DMS 273 (cell line): ENCODE measurements around the gene UPB1.
"Not testable (repeated sequence)": the region's sequence is repeated elsewhere in the genome, so short reads cannot be mapped to it uniquely, and the experiment has no call there.

Experiments used
- DNase-seq: peaks from one replicate; lab custom pipeline; 2025; ENCODE audit not compliant: unreplicated experiment; lab: John Stamatoyannopoulos, UW

Gene UPB1

DNA sequence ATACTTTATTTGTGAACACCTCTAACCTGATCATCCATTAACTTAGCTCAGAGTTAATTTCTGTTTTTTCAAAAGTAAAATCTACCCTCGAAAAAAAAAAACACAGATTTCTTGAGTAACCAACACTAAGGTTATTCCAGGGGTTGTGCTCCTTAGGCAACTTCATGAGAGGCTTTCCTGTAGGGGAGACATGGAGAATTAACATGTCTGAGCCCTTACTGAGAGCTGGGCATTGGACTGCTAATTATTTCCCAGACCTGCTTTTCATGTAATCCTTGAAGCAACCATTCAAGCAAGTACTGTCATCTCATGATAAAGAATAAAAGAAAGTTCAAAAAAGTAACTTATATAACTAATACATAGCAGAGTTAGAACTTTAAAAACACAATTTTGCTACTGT, 13.5 kb upstream of the UPB1 start:
- no peak for DNase-seq

DNA sequence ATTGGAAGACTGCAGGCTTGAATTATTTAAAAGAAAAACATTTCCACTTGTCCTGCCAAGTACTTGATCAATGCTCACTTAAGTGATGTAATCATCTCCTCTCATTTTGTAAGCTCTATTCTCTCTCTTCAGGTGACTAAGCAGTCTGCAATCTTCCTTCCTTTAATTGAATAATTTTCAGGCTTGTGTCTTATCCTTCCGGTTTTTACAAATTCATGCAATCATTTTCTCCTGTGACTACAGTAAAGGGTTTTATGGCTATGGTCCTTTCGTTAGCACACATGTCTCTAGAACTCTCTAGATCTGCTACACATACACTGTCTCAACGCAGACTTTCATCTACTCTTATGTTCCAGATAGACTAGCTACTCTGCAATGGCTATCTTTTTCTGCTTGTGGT, 12.6 kb upstream of the UPB1 start:
- DNase-seq = no peak

DNA sequence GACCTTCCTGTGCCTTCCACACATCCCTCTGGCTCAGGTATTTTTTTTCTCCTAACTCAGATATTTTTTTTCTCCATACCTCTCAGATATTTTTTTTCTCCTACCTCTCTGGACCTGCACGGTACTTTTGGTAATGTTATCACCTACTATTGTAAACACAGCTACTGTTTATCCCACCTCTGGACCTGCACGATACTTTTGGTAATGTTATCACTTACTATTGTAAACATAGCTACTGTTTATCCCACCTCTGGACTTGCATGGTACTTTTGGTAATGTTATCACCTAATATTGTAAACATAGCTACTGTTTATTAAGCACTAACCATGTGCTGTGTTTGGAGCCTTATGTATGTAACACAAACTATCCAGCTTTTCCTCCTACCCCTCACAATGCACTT, 12.1 kb upstream of the UPB1 start:
- DNase-seq = no peak

DNA sequence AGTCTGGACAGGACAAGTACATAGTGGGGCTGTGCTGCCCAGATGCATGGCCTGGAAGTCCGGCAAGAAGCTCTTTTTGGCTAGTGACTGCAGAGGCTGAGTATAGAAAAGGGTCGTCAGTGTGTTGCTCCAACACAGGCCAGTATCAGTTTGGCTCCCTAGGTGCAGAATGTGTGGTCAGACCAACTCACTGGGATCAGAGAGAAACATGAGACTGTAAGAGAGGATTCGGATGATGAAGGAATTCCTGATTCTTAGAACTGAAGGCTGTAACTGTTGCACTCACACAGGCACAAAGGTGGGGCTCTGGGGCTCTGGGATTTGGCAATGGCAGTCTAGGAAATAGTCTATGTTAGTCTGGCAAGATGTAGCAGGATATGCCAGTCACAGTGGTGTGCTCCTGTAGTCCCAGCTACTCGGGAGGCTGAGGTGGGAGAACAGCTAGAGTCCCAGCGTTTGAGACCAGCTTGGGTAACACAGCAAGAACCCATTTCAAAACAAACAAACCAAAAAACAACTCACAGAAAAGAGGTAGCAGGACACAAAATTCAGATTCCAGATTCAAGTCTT, 11.1 kb upstream of the UPB1 start:
- DNase-seq = no peak

DNA sequence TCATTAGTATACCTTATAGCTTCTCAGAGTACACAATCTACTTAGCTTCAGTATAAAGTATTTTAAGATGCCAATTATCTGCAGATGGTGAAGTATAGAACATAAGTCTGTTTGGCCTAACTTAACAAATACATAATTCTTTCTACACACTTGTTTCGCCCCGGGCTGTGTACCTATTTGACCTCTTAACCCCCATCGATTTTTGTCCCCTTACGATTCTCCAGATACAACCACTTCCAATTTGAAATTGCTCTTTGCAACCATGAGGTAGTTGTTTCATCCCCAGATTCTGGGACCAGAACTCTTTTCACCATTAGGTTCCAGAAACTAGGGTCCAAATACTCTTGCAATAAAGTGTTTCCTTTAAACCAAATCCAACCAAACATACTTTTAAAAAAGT, 10.0 kb upstream of the UPB1 start:
- DNase-seq = no peak

DNA sequence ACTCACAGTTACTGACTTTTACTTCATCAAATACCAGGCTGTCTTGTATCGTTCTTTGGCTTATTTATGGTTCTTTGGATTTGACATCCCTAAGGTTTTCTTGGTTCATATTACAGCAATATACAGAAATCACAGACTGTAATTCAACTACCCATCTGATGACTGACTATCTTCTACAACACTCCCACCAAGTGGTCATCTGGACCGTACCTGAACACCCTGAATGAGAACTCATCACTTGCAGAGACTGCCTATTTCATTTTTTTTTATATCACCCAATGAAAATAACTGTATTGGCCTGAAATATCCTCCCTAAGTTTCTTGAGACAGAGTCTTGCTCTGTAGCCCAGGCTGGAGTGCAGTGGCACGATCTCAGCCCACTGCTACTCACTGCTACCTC, 9.5 kb upstream of the UPB1 start:
- DNase-seq = peak; percentile 10

DNA sequence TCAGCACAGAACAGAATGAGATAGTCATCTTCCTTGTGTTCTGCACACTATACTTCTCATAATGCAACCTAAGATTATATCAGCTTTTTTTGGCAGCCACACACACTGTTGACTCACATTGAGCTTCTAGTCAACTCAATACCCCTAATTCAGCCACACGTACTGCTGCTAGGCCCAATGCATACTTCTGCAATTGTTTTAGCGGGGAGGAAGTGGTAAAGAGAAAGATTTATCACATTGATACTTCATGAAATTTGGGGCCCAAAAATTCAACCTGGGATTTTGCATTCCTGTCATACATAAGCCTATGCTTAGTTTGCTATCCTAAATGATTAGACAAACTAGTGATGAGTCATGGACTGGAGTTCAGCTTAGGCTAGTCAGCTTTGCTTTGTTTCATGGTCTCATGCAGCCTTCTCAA, 8.6 kb upstream of the UPB1 start:
- DNase-seq = peak; percentile 18

DNA sequence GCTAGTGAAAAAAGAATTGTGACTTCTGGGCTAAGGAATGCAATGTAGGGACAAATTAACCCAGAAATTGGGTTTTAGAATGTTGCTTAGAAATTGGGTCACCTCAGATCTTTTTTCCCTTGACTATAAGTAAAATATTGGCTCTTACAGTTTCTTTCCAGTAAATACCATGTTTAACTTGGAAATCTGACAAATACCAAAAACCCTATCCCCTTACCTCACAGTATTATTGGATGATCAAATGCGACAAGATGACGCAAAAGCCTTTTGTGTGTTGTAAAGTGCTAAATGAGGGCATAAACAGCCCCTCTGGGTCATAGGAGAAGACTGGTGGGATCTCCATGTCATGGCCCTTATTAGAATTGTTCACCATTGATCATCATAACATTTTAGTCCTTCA, 6.1 kb upstream of the UPB1 start:
- no peak for DNase-seq

DNA sequence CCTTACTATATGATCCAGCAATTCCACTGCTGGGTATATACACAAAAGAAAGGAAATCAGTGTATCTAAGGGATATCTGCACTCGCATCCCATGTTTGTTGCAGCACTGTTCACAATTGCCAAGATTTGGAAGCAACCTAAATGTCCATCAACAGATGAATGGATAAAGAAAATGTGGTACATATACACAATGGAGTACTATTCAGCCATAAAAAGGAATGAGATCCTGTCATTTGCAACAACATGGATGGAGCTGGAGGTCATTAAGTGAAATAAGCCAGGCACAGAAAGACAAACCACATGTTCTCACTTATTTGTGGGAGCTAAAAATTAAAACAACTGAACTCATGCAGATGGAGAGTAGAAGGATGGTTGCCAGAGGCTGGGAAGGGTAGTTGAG, 5.7 kb upstream of the UPB1 start:
- DNase-seq = not testable (repeated sequence)

DNA sequence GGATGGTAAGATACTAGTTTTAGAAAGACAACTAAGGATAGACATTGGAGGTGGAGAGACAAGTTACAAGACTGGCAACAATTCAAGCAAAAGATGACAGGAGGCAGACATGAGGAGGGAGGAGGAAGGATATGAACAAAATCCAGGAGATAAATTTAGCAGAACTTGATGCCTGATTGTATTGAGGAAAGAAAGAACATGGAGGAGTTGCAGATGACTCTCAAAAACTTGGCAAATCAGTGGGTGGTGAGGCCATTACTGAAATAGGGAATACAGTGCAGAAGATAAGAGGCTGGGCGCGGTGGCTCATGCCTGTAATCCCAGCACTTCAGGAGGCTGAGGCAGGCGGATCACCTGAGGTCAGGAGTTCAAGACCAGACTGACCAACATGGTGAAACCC, 2.7 kb upstream of the UPB1 start:
- DNase-seq = no peak

DNA sequence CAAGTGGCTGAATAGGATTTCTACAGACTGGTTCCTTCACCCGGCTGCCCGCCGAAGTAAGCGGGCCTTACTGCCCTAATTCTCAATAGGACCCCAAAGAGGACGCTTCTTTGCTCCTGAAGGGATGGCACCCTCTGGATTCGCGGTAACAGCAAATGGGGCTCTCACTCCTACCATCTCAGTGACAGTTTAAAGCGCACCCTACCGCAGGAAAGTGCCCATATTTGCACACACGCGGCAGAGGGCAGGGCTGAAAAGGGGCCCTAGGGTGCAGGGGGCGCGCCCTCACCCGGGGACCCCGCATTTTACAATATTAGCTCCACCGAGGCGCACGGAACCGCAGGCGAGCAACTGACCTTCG, 985 bp upstream of the UPB1 start:
- DNase-seq = no peak

DNA sequence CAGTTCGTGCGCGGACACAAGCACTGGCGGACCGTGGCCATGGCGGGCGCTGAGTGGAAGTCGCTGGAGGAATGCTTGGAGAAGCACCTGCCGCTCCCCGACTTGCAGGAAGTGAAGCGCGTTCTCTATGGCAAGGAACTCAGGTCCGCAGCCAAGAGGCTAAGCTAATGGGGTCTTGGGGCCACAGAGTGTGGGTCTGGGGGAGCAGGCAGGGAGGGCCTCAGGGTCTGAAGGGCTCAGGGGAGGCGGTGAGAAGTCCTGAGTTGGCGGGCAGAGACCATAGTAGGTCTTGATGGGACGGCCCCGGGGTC, 188 bp downstream of the UPB1 start:
- DNase-seq = no peak

DNA sequence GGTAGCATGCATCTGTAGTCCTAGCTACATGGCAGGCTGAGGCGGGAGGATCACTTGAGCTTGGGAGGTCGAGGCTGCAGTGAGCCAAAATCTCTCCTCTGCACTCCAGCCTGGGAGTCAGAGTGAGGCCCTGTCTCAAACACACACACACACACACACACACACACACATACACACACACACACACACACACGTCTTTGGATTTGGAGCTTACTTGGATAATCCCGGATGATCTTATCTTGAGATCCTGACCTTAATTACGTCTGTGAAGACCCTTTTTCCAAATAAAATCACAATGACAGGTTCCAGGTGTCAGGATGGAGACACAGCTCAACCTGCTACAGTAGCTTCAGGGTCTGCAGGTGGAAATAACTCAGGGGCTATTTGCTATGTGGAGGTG, 1.1 kb downstream of the UPB1 start:
- no peak for DNase-seq

DNA sequence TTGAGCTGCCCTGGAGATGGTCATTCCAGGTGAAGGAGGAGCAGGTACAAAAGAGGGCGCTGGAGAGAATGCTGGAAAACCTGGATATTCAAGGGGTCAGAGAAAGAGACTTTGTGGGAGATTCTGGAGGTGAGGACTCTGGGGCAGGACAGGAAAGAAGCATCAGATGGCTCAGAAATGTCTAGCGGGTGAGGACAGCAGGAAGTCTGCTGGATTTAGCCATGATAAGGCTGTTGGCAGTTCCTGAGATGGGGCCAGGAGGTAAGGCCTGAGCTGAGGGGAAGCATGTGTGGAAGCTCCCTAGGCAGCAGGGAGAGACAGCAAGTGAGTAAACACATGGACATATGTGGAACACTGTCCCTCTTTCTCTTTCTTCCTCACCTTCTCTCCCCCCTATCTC, 1.5 kb downstream of the UPB1 start:
- DNase-seq = peak; percentile 29

DNA sequence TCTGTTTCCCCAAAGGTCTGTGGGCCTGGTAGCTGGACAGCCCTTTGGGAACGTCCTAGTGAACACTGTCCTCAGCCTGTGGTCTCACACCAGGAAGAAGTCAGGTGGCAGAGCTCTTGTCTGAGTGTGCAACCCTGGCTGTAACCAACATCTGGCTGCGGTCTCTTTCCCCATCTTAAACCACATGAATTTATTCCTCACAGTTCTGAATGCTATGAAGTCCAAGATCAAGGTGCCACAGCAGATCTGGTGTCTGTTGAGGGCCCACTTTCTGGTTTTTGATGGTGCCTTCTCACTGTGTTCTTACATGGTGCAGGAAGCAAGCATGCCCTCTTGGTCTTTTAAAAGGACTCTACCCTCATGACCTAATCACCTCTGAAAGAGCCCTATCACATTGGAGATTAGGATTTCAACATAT, 2.7 kb downstream of the UPB1 start:
- DNase-seq = no peak

DNA sequence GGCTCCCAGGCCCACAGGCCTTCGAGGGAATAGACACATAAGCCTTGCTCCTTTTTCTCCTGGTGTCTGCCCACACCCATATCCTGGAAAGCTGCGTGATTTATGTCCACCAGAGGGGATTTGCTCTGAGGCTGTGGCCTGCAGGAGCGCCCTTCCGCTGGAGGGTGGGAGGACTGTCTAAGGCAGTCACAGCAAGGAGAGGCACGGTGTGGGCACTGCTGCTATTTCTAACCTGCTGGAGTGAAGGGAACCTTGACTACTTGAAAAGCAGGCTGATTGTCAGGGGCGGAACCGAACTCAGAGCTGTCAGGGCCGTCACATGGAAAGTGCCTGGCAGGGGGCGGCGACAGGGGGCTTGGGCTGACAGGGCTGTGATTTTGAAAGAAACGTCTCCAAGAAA, 3.7 kb downstream of the UPB1 start:
- no peak for DNase-seq

DNA sequence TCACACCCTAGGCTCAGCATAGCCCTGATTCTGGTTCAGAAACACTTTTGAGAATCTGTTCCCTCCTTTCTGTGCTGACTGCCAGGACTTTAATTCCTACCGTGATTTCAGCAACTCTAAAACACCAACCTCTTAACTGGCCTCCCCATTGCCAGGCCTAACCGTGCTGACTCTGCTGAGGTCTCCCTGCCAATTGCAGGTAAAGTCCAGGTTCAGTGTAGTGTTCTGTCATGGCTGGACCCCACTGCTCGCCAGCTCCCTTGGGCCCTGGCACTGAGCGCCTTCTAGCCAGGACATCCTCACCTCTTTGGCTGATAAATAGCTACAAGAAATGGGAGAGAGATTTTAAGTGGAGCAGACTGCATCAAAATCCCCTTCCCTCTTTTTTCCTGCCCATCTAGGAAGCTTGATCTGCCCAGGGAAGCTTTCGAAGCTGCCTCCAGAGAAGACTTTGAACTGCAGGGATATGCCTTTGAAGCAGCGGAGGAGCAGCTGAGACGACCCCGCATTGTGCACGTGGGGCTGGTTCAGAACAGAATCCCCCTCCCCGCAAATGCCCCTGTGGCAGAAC, 4.7 kb downstream of the UPB1 start:
- no peak for DNase-seq

DNA sequence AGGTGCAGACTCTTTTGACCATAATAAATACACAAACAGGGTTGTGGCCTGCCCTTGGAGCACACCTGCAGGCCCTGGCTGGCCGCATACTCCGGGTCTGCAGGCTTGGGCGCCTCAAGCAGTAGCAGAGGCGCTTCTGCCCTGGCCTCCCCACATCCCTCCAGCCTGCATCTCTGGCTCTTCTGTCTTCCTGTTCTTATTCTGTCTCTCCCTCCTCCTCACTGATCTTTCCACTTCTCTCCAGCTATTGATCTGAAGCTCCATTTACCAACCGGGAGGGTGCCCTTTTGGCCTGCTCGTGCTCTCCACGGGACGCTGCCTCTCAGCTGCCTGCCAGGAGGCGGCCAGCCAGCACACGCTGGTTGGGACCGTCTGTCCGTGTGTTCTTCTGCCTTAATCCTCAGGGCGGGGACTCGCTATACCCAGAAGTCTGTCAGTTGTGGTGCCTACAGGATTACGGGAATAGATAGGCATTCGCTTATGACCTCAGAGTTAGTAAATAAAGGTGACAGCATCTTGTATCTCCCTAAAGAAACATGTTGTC, 5.2 kb downstream of the UPB1 start:
- peak; percentile 80 for DNase-seq

DNA sequence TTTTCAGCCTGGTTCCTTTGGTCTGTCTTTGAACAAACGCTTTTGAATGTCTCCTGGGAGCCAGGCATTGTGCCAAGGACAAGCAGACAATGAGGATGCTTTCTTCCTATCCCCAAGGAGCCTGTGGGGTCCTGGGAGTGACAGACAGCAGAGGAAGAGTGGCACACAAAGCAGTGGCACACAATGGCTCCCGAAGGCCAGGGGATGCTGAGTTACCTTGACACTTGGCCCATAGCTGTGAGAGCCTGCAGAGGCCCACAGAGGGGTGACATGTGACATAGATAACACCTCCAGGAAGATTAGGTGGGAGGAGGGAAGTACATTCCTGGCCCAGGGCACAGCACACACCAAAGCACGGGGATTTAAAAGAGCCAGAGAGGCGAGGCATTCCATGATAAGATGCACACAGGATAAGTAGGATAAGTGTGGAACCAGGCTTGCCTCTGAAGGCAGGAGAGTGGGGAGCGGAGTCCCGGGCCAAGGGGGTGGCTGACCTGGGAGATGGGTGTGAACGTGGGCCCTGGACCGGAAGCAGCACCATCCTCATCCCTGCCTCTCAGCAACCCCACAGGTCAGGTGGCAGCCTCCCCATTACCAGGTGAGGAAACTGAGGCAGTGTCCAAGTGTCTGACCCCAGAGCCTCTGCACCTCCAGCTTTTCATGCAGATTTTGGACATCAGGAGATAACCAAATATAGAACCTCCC, 6.3 kb downstream of the UPB1 start:
- DNase-seq = no peak

DNA sequence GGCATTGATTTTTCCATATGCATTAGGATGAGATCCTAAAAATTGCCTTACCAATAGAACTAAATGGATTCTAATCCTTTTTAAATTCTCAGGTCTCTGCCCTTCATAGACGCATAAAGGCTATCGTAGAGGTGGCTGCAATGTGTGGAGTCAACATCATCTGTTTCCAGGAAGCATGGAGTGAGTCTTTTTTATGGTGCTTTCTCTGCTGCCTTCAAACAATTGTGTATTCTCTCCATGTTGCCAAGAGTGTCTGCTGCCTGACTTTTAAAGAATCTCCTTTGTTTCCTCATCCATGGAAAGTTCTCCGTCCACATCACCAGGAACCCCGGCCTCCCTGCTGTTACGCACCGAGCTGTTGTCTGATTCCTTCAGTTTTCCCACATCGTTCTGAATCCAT, 6.9 kb downstream of the UPB1 start:
- no peak for DNase-seq

DNA sequence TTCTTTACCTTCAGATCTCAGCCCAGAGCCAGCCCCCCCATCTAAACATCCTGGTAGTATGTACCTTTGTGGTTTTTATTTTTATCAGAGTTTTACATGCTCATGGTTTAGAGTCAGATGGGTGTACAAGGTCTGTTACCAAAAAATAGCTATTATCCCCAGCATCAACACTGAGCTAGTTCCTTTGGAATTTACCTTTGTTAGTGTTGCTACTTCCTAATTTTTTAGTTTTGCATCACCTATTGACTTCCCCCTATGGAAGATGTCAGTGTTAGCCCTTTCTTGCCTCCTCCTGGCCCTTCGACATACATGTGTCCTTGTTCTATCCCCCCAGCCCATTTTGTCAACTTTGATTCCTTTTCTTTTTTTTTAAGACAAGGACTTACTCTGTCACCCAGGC, 7.4 kb downstream of the UPB1 start:
- no peak for DNase-seq

DNA sequence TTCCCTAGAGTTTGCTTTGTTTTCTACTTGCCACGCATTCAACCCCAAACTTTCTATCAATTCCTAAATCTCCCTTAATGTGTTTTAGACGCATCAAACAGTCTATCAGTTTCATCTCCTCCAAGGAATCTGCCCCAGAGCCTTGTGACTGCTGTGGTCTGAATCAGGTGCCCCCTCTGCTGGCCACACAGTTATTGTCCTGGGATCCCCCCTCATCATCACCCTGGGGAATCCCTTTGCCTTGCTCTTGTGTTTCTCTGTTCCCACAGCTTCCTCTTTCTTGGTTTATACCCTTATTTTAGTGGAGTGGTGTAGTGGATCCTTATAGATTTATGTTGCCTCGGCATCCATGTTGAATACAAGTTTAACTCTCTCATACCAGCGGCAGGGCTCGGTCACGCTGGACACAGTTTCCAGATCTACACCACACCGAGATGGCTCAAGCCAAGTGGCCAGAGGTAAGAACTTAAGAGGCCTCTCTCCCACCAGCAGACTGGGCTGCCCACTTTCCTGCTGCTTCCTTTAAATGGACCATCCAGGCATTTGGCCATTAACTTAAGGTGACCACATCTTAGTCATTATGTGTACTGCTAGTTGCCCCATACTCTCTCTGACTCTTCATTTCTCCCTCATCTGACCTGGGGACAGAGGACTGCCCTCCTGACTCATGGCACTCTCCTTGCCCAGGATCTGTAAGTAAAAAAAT, 8.2 kb downstream of the UPB1 start:
- peak; percentile 62 for DNase-seq
